HUDEP-2 (cell line): ENCODE results near the gene PNMA6E.
"Not testable (repeated sequence)": the region's sequence is repeated elsewhere in the genome, so short reads cannot be mapped to it uniquely, and the experiment has no call there.

Source experiments
- DNase-seq, 76 experiments: peaks; one replicate each; lab custom pipeline; 2025; ENCODE audit not compliant: unreplicated experiment in 76 of 76; lab: John Stamatoyannopoulos, UW

The PNMA6E gene

DNA sequence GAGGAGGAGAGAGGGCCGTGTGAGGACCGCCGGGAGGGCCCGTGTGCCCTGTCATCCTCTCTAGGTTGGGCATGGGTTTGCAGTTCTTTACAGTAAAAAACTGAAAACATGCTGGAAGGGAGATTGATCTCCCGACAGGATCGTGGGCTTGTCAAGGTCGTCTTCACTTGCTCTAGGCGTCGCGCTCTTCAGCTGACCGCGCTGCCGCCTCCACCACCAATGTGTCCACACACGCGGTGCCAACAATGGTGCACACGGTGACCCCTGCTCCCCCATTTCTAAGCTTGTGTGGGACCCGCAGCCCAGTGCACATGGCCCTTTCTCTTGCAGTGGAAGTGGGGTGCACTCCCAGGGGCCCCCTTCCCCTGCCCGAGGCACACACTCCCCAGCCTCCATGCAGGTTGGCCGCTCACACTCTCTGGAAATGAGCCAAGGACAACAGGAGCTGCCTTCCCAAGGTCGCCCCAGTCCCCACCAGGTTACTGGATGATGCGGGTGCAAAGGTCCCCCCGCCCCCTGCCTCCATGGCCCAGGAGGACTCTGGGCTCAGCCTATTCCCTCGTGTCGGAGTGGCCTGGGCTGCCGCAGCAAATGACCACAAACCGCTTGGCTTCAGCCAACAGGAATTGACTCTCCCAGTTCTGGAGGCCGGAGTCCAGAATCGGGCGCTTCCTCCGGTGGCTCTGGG, 8.4 kb upstream of the PNMA6E start:
- DNase-seq: no peak

DNA sequence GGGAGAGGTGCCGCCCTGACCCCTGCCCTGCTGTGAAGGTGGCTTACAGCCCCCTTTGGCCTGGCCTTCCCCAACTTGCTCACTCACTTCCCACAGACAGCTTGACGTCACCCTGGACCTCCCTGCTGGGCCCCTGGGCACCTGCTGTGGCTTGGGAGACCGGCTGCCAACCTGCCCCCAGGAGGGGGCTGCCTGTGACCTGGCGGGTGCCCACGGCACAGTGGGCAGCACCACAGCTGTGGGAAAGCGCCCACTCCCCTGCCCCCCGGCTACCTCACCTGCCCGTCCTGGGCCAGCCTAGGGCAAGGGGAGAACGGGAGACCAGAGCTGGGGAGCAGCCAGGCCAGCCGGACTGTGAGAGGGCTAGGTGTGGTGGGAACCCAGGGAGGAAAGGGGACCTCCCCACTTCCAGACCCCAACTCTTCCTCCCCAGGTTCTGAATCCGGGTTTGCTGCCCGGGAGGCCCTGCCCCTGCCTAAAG, 7.8 kb upstream of the PNMA6E start:
- DNase-seq: no peak

DNA sequence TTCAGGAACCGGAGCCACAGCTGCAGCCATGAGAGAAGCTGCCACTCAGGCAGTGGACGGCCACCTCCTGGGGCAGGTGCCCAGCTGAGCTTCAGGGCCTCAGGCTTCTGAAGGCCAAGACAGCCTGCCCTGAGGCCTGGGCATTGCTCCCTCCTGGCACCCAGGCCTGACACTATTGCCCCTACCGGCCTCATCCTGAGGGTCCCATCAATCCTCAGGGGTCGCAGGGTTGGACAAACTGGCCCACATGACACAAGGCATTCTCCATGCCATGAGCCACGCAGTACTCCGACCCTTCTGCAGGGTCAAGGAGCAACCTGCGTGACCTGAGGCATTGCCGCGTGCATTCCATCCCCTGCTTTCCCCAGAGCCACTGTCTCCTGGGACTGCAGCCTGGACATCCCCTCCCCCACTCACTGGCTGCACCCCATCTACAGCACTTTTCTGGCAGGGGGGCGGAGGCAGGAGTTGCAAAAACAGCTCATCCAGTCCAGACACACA, 7.1 kb upstream of the PNMA6E start:
- DNase-seq: peak in 12 of 76 experiments; percentile 16 to 87 (median 78)

DNA sequence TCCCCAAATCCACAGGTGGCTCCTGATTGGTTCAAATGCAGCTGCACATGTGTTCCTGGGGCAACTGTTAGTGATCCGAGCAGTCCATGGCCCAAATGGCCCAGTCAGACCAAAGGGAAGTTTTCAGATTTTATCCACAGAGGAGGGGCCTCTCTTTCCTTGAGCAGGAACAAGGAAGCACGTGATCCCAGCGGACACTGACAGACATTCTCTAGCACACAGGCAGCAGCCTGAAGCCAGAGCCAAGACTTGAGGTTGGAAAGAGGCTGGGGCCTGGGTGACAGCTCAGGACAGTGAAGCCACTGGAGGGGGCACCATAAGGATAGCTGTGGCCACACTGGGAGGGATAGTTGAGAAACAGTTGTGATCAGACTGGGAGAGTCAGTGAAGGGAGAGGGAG, 6.6 kb upstream of the PNMA6E start:
- no peak for DNase-seq

DNA sequence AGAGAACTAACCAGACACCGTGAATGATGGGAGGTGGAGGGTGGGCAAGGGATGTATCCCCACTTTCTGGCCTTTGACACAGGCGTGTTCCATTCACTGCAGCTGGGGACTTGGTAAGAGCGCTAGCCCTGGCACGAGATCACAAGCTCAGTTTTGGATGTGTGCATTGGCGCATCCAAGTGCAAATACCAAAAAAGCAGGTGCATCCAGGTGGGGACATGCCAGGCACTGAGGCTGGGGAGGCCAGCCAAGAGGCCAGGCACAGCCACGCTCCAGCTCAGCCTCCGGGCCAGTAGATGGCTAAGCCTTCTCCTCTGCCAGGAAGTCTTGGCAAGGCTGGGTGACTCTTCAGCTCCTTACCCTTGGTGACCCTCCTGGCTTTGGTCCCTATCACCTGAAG, 5.8 kb upstream of the PNMA6E start:
- DNase-seq: no peak

DNA sequence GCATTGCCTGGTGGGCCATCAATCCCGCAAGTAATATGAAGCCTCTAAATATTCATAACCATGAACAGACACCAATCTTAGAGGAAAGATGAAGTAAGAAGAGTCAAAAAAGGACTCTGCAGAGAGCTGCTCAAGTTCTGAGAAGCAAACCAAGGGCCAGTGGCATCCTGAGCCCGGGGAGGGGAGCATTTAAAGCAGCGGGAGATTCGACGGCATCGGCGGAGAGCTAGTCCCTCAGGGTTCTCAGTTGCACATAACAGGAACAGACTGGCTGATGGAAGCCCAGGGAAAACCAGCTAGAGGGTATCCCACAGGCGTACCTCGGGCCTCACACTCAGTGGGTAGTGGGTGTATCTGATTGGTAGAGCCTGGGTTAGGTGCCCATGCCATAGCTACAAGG, 4.9 kb upstream of the PNMA6E start:
- no peak for DNase-seq

DNA sequence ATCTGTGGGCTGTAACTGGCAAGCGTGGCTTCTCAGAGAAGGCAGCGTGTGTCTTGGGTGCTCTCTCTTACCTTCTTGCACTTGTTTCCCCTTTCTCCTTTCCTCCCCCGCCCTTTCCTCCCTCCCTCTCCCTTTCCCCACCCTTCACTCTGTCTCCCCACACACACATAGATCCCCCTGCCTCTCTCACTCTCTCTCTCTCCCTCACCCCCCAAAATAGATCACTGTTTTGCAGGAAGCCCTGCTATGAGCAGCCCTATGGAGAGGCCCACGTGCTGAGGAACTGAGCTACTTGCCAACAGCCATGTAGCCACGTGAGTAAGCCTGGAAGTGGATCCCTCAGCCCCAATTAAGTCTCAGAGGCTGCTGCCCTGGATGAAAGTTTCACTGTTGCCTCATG, 4.3 kb upstream of the PNMA6E start:
- DNase-seq: no peak

DNA sequence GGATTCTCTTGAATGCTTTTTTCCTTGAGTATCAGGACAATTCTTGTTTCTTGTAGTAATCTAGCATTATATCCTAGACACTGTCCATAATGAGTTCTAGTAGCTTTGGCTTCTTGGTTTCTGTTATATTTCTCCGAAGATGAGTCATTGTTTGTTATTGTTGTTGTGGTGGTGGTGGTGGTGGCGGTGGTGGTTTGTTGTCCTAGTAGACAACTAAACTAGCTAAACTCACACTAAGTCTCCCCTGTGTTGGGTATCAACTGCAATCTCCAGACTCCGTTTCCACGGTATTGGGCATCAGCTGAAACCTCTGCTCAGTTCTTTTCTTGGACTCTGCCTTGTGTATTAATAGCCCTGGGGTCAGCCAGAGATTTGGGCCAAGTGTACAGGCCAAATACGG, 3.2 kb upstream of the PNMA6E start:
- not testable (repeated sequence) for DNase-seq

DNA sequence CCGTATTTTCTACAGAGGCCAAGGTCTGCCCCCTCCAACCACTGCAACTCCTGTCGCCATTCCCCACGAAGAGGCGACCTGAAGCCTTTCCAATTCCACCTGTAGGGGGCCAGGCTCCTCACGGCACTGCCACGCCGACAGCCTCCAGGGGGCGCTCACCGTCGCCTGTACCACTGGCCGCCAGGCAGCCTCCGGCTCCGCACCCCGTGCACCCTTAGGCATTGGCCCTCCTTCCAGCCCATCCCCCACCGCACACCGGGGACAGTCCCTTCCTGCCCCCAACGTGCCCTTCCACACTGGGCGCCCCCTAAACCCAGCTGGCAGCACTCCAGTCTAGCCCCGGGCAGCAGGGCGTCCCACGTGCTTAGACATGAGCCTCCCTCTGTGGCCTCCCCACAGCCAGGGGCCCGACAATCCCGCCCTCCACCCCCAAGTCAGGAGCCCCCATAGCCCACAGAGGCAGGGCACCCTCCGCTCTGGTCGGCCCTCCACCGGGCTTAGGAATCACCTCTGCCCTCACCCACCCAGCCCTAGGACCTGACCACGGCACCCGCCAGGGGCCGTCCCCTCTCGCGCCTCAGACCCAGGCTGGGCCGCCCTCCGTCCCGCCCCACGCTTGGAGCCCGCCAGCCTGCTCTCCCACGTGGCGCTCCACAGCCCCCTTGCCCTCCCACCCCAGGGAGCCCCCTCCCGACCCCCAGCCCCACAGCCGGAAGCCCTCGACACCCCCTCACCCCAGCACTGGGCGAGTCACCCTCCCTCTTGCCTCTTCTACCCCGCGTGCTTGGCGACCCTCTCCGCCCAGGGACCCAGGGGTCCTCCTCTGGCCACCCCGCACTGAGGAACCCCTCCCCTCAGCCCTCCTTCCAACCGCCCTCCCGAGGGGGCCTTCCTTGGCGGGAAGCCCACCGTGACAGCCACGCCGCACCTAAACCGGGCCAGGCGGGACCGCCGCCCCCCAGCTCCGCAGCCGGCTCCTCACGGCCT, 711 bp downstream of the PNMA6E start:
- DNase-seq: peak in 56 of 76 experiments; percentile 1 to 59 (median 22)

DNA sequence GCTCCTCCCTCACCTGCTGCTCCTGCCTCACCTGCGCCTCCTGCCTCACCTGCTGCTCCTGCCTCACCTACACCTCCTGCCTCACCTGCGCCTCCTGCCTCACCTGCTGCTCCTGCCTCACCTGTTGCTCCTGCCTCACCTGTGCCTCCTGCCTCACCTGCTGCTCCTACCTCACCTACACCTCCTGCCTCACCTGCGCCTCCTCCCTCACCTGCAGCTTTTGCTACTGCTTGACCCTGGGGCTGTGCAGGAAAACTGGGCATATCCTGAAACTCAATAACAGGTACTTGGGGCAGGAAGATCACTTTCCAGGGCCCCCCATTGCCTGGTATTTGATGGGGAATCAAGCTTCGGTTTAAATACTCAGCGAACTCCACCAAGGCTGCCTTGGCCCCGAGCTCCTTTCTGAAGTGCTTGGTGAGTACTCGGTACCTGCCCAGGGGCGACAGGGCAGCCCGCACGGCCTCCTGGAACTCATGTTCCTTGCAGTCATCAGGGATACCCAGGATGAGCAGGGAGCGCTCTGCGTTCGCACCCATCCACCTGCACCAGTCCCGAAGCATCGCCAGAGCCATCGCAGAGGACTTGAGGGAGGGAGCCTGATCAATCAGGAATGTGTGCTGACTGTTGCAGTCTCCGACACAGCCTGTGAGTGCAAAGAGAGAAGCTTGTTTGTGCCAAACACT, 2.7 kb downstream of the PNMA6E start:
- no peak for DNase-seq

DNA sequence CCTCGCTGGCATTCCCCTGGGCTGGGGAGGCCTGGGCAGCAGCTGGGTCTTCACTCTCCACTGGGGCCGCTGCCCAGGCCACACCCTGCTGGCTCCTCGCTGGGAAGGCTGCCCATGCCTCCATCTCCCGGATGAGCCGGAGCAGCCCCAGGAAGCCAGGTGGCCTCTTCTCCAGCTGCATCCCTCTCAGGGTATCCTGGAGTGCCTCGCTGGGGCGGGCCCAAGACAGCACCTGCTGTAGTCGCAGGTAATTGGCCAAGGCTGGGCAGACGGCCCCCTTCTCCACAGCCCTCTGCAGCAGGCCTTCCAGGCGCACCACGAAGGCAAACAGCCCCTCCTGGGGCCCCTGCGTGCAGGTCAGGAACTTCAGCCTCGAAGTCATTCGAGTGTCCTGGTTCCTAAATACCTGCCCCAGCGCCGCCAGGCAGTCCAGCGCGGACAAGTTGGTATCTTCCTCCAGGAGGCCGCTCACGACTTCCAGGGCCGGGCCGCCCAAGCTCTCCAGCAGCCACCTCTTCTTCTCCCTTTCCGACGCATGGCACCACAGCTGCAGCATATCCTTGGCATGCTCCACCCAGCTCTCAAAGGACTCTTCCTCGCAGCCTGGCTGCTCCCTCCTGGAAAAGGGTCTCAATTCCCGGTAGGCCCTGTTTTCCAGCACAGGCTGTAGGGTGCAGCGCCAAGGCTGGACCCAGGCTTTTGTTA, 3.7 kb downstream of the PNMA6E start:
- DNase-seq: no peak

DNA sequence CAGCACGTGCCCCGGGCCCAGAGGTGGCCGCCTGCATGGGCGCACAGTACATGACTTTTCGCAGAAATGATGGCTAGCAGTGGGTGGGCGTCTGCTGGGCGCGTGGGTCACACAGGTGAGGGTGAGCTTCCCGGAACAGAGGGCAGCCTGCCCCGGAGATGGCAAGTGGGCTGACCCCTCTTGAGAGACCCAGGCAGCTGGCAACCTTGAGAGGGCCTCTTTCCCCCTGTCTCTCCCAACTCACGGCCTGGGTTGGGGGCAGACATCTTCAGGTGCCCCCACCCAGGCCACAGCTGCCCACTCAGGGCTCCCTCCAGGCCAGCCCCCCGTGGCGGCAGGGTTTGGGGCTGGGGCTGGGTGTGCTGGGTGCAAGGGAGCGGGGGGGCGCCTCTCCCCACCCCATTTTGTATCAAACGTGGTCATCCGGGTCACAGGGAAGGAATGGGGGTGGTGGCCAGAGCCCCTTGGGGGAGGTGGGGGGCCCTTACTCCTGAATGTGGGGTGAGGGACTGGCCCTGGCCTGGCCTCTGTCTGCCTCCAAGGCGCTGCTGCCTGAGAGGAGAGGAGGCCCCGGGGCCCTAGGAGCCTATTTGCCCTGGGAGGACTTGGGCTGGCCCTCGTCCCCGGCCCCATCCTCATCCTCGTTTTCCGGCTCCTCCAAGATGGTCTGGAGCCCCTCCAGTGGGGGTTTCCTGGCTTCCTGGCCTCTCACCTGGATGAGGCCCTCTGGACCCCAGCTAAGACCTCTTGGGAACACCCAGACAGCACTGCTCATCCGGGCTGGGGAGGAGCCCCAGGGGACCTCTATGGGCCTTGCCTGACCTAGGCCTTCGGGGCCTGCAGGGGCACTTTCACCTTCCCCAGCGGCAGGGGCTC, 4.6 kb downstream of the PNMA6E start:
- no peak for DNase-seq

DNA sequence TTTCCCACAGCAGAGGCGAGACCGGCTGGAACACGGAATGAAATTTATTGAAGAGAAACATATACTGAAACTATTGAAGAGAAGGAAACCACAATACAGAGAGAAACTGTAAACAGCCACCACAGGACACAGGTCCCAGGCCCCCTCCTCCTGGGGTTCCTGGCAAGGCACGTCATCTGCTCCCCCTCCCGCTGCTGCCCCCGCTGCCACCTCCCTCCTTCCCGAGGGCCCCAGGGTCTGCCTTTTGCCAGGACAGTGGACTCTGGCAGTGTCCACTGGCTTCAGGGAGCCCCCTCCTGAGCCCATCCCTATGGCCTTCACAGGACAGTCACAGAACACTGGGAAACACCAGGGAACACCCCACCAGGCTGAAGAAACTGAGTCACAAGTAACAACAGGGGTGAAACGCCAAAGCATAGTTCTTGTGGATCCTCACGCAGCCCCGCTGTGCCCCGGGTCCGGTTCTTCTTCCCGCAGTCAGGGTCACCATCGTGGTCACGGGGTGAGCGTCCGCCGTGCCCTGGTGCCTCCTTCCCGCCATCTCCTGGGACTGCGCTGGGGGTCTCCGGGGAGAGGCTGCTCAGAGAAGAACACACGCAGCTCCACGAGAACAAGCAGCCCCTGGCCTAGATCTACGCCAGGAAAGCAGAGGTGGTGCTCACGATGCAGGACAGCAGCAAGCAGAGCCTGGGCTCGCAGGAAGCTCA, 5.4 kb downstream of the PNMA6E start:
- no peak for DNase-seq

DNA sequence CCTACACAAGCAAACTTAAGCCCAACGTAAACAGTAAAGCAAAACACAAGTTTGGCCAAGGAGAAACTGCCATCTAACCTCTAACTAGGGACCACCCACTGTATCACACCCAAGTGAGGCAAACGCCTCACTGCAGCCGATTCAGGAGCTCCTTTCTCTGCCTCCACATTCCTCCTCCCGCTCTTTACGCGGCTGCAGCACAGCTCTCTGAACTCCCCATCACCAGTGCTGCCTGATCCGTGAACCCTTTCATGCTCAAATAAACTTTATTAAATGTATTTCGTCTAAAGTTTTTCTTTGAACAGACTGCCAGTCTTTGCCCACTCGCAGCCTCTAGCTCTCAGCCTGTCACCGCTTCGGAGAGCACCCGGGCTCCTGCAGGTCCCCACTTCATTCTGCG, 6.5 kb downstream of the PNMA6E start:
- no peak for DNase-seq

DNA sequence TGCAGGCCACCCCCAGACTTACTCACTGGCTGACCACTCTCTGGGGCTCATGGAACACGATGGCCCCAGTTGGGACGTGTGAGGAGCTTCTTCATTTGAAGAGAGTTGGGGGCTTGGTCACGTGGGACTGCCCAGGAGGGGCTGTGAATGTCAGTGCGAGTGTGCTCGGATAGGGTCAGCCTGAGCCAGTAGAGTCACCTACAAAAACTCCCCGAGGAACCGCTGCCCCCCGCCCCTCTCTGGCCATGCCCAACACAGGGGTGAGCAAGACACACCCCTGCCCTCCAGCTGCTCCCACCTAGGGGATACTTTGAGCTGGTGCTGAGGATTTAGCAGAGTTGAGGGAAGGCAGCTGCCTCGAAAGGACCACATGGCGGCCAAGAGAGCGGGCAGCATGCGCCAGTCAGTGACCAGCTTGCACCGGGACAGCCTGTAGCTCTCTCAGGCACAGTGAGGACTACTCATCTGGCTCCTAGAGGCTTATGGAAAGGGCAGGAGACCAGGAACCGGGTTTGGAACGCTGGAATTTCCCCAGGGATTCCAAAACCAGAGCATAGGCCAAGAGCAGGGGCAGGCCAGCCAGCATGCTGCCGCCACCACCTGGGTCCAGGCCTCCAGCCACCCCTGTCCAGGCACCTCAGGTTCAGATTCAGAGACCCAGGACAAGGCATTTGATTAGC, 8.4 kb downstream of the PNMA6E start:
- DNase-seq: no peak

DNA sequence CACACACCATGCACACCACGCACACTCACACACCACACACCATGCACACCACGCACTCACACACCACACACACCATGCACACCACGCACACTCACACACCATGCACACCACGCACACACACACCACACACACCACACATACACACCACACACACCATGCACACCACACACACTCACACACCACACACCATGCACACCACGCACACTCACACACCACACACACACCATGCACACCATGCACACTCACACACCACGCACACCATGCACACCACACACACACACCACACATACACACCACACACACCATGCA, 11.7 kb downstream of the PNMA6E start:
- not testable (repeated sequence) for DNase-seq

DNA sequence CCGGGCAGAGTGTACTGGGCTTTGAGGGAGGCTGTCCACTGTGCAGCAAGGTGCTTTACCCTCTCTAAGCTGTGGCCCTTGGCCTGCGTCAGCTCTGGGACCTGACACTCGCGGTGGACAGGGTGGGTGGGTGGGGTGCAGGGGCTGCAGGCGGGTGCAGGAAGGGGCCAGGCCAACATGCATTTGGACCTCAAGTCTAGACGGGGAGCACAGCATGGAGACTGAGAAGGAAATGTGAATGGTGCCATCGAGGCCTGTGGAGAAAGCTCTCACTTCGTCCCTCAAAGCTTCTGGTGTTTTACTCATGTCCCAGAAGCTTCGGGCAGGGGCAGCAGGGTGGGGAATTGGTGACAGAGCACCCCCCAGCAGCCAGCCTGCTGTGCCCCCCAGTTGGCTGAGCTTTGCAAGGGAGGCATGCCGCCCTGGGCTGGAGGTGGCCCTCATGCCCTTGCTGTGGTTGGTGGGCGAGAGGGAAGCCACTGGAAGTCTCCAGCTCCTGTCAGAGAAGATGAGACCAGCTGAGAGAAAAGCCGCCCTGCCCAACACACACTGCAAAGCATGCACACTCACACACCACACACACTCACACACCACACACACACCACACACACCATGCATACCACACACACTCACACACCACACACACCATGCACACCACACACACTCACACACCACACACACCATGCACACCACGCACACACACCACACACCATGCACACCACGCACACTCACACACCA, 12.3 kb downstream of the PNMA6E start:
- DNase-seq: no peak
